Measurements from ENCODE around the gene RIPPLY1.

DNA sequence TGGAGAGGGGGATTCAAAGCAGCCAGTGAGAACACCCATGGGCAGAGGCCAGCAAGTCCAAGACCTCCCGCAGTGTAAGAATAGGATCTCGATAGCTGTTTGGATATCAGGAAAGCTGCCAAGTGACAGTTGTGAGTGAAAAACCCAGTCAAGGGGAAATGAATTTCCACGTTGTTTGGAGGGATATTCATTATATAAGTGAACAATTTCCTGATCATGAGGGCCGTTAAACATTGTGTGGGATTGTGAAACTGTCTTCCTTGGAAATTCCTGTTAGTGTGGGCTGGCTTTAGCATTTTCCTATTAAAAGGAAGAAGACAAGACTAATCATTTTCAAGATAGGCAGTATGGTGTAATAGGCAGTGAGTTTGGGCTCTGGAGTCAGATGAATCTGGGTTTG is 32.0 kb upstream of the RIPPLY1 start:
- TF ChIP-seq, protein P1, sequence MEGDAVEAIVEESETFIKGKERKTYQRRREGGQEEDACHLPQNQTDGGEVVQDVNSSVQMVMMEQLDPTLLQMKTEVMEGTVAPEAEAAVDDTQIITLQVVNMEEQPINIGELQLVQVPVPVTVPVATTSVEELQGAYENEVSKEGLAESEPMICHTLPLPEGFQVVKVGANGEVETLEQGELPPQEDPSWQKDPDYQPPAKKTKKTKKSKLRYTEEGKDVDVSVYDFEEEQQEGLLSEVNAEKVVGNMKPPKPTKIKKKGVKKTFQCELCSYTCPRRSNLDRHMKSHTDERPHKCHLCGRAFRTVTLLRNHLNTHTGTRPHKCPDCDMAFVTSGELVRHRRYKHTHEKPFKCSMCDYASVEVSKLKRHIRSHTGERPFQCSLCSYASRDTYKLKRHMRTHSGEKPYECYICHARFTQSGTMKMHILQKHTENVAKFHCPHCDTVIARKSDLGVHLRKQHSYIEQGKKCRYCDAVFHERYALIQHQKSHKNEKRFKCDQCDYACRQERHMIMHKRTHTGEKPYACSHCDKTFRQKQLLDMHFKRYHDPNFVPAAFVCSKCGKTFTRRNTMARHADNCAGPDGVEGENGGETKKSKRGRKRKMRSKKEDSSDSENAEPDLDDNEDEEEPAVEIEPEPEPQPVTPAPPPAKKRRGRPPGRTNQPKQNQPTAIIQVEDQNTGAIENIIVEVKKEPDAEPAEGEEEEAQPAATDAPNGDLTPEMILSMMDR (conservative IDR thresholded peaks at IDR 0.05; ENCODE audit: low read length): no peak
- no peak for TF ChIP-seq EZH2phosphoT487 (IDR thresholded peaks at IDR 0.05; ENCODE audit: borderline replicate concordance)
